Lower lobe of right lung (tissue), 2 donors: ENCODE data around the gene NAA25. TPM values are rescaled to one million over a fixed set of nuclear protein-coding genes. Genes with fewer than 3 reads are reported as not detected.
"Not testable (repeated sequence)": the region's sequence is repeated elsewhere in the genome, so short reads cannot be mapped to it uniquely, and the experiment has no call there.

Experiments used
- ATAC-seq, 2 donors: fragments of 200-7000 bp; cut with Tn5 transposase; one replicate each; pipeline ENCODE4 v1.9.1; 2020 to 2022; ENCODE audit warnings: mild to moderate bottlenecking in 2 of 2, moderate library complexity in 2 of 2
- DNase-seq: peaks from one replicate; pipeline ENCODE4 v3.0.0-alpha.2; 2020
- H3K27ac ChIP-seq: fragments of 200-600 bp; one replicate; pipeline ENCODE4 v1.8.0; 2022
- H3K27me3 ChIP-seq: fragments of 200-600 bp; one replicate; pipeline ENCODE4 v1.8.0; 2022; ENCODE audit warnings: low read depth
- H3K36me3 ChIP-seq: fragments of 200-600 bp; one replicate; pipeline ENCODE4 v1.8.0; 2022; ENCODE audit warnings: mild to moderate bottlenecking
- H3K4me1 ChIP-seq: fragments of 200-600 bp; one replicate; pipeline ENCODE4 v1.8.0; 2022
- H3K4me3 ChIP-seq: fragments of 200-600 bp; one replicate; pipeline ENCODE4 v1.8.0; 2022; ENCODE audit warnings: mild to moderate bottlenecking
- H3K9me3 ChIP-seq: fragments of 200-600 bp; one replicate; pipeline ENCODE4 v1.8.0; 2022
- CTCF ChIP-seq: fragments of 200-600 bp; IDR thresholded peaks from one replicate; pipeline ENCODE4 v1.8.0; 2022; ENCODE audit warnings: antibody characterized with exemption, mild to moderate bottlenecking
- intact Hi-C: fragments of 100-400 bp; cut with DNase I; formaldehyde crosslinking; loops from one replicate; pipeline ENCODE4 v1.11.0; 2022
- total RNA-seq: library from RNA; stranded (reverse); fragmentation: NEBNext Ultra II Directional; extraction: Animal tissue kit (Norgen Biotek cat#: 25700); gene quantifications from one replicate; pipeline ENCODE4 v1.2.1, GENCODE V29; 2021
- donor health status: DM: no; HTN: yes; CAD: no; lungs with severe emphysema.

NAA25 gene
- total RNA-seq, 1 donor from 2014 or later = 24.7 TPM

- intact Hi-C loops = no loop called here
- peaks cover 36% of the 10 kb centered on the region for H3K4me1 ChIP-seq
- H3K27me3 ChIP-seq = no peaks in the 10 kb centered on the region
- H3K9me3 ChIP-seq = no peaks in the 10 kb centered on the region
- DNase-seq (no peak), ATAC-seq (no peak)
- no peak for TF ChIP-seq CTCF
- H3K36me3 ChIP-seq = peaks cover 44% of the 10 kb centered on the region
- H3K4me3 ChIP-seq = no peak overlapping the region
- H3K27ac ChIP-seq = no peak overlapping the region
Measured at GRCh38 chr12:112015938-112016337, 92.6 kb downstream of the NAA25 start.

- peak overlapping the region; percentile 91 for H3K27ac ChIP-seq
- intact Hi-C loops = no loop called here
- peaks cover 38% of the 10 kb centered on the region for H3K4me1 ChIP-seq
- ATAC-seq (peak; percentile 64 to 69), DNase-seq (peak; percentile 81)
- H3K27me3 ChIP-seq = no peaks in the 10 kb centered on the region
- peaks cover 23% of the 10 kb centered on the region for H3K36me3 ChIP-seq
- H3K4me3 ChIP-seq = peak overlapping the region; percentile 95
- no peaks in the 10 kb centered on the region for H3K9me3 ChIP-seq
- TF ChIP-seq CTCF = no peak
Measured at GRCh38 chr12:112013601-112014402, 94.8 kb downstream of the NAA25 start.

- Histone ChIP-seq H3K4me1 (peaks cover 38% of the 10 kb centered on the region), H3K27ac (peak within 1 kb of the TSS; percentile 94), H3K27me3 (no peaks in the 10 kb centered on the region), H3K9me3 (no peaks in the 10 kb centered on the region), H3K36me3 (peaks cover 17% of the 10 kb centered on the region), H3K4me3 (peak within 1 kb of the TSS; percentile 95)
- DNase-seq = peak; percentile 100
- intact Hi-C loops = no loop called here
- TF ChIP-seq CTCF = peak; percentile 71
- peak; percentile 94 to 95 for ATAC-seq
Measured at GRCh38 chr12:112012775-112013600, 95.6 kb downstream of the NAA25 start, which contains the start of the genes ERP29 and TMEM116. TSS of gene ERP29 (plus strand) at chr12:112013426. CDS start at chr12:112013466, 40 bp downstream. TSS of gene TMEM116 (minus strand) at chr12:112013165. CDS start at chr12:112005270, 7,895 bp downstream.

GRCh38 chr12:112011685-112012084, 96.9 kb downstream of the NAA25 start:
- peaks cover 8% of the 10 kb centered on the region for H3K36me3 ChIP-seq
- H3K27me3 ChIP-seq = no peaks in the 10 kb centered on the region
- no peaks in the 10 kb centered on the region for H3K9me3 ChIP-seq
- ATAC-seq = no peak
- DNase-seq = no peak
- no peak for TF ChIP-seq CTCF
- peak overlapping the region; percentile 95 for H3K4me3 ChIP-seq
- peaks cover 38% of the 10 kb centered on the region for H3K4me1 ChIP-seq
- intact Hi-C loops = no loop called here
- peak overlapping the region; percentile 94 for H3K27ac ChIP-seq

- DNase-seq (no peak), ATAC-seq (no peak)
- Histone ChIP-seq H3K36me3 (no peaks in the 10 kb centered on the region), H3K9me3 (no peaks in the 10 kb centered on the region), H3K27me3 (no peaks in the 10 kb centered on the region), H3K27ac (no peak overlapping the region), H3K4me3 (no peak overlapping the region), H3K4me1 (peaks cover 37% of the 10 kb centered on the region)
- no peak for TF ChIP-seq CTCF
- intact Hi-C loops = no loop called here
Measured at GRCh38 chr12:112010415-112011344, 97.9 kb downstream of the NAA25 start.

- H3K4me3 ChIP-seq, H3K36me3 ChIP-seq, H3K27ac ChIP-seq, ATAC-seq, H3K9me3 ChIP-seq, DNase-seq, intact Hi-C loops, H3K27me3 ChIP-seq: not testable (repeated sequence)
- H3K4me1 ChIP-seq = peaks cover 26% of the 10 kb centered on the region
Measured at GRCh38 chr12:112009596-112009995, 99.0 kb downstream of the NAA25 start.
